ENCODE data around the gene OR6P1.

- TF ChIP-seq CTCF (IDR thresholded peaks at IDR 0.05; ENCODE audit: control extremely low read depth in 1 of 3, insufficient read depth in 1 of 3, low read depth in 1 of 3, low read length in 3 of 3) (no peak), EP300 (IDR thresholded peaks at IDR 0.05; ENCODE audit: borderline replicate concordance in 1 of 2, low read depth in 2 of 2, low read length in 2 of 2) (no peak), YY1 (IDR thresholded peaks at IDR 0.05; ENCODE audit: low read depth, low read length) (no peak), ZNF274 (IDR thresholded peaks at IDR 0.05; ENCODE audit: borderline replicate concordance, extremely low read depth, low read length) (no peak), JUN (IDR thresholded peaks at IDR 0.05; ENCODE audit: low read depth, low read length) (no peak), EZH2 (IDR thresholded peaks at IDR 0.05; ENCODE audit: low read depth, low read length, severe bottlenecking) (no peak), POU5F1 (IDR thresholded peaks at IDR 0.05; ENCODE audit: low read depth, low read length) (no peak)
These were observed 36.9 kb upstream of the OR6P1 start for GRCh38 chr1:158607296-158607695.
